Stomach (tissue), 9 donors: ENCODE measurements around the gene C4orf17. TPM values are rescaled to one million over a fixed set of nuclear protein-coding genes. Genes with fewer than 3 reads are reported as not detected.

Experiments
- DNase-seq, 2 donors: peaks; one replicate each; pipeline versions ENCODE4 v3.0.0 to v3.0.0-alpha.2; 2013 to 2019
- H3K27ac ChIP-seq, 5 donors: fragments of 200-600 bp in 4 of 5; sonication (generic) in 4 of 5; one replicate each; pipeline ENCODE4 v1.5.1; 2013 to 2019; ENCODE audit warnings: mild to moderate bottlenecking in 1 of 5, moderate library complexity in 1 of 5
- H3K27me3 ChIP-seq, 3 donors: fragments of 200-600 bp; sonication (generic); one replicate each; pipeline ENCODE4 v1.5.1; 2017 to 2019; ENCODE audit warnings: mixed run types in 1 of 3
- H3K36me3 ChIP-seq, 4 donors: fragments of 200-600 bp; sonication (generic); 1 replicate in 3 of 4; 2 replicates in 1 of 4; pipeline ENCODE4 v1.5.1; 2016 to 2019
- H3K4me1 ChIP-seq, 4 donors: fragments of 200-600 bp; sonication (generic); one replicate each; pipeline ENCODE4 v1.5.1; 2016 to 2019
- H3K4me3 ChIP-seq, 4 donors: fragments of 200-600 bp; sonication (generic) in 3 of 4; one replicate each; pipeline ENCODE4 v1.5.1; 2016 to 2019; ENCODE audit warnings: mild to moderate bottlenecking in 1 of 4
- H3K9me3 ChIP-seq, 4 donors: fragments of 200-600 bp; sonication (generic); one replicate each; pipeline ENCODE4 v1.5.1; 2016 to 2019
- CTCF ChIP-seq, 7 experiments: fragments of 450-650 bp in 4 of 7; fragments of 200-600 bp in 3 of 7; sonication (generic) in 3 of 7; IDR thresholded peaks; one replicate each; pipeline ENCODE4 v1.5.1; 2016 to 2019; ENCODE audit warnings: antibody characterized with exemption in 7 of 7, control low read depth in 2 of 7, mild to moderate bottlenecking in 1 of 7
- EP300 ChIP-seq: sonication (generic); formaldehyde crosslinking; IDR thresholded peaks from one replicate; pipeline ENCODE4 v1.6.1; 2017; ENCODE audit warnings: antibody characterized with exemption
- POLR2A ChIP-seq, 4 donors: fragments of 450-650 bp; IDR thresholded peaks; one replicate each; pipeline ENCODE4 v1.6.1; 2016; ENCODE audit warnings: antibody characterized with exemption in 4 of 4, control low read depth in 2 of 4, mild to moderate bottlenecking in 1 of 4, moderate library complexity in 1 of 4
- POLR2AphosphoS5 ChIP-seq, 3 donors: sonication (generic); formaldehyde crosslinking; IDR thresholded peaks; one replicate each; pipeline ENCODE4 v1.6.1; 2016; ENCODE audit warnings: antibody characterized with exemption in 3 of 3
- WGBS, 5 donors: extraction: QIAGEN DNeasy Blood & Tissue Kit in 3 of 5; methylation state at CpG; one replicate each; pipeline versions ENCODE4 v1.1.5 to v1.1.7; 2013 to 2018; 5-methylcytosine and 5-hydroxymethylcytosine counted together
- intact Hi-C: fragments of 100-400 bp; cut with DNase I; formaldehyde crosslinking; loops from one replicate; pipeline ENCODE4 v1.15.1; 2023; ENCODE audit warnings: low total_unique reads
- polyA plus RNA-seq, 3 donors: library from polyadenylated mRNA; stranded (reverse); fragments of 200-250 nt; gene quantifications; one replicate each; pipeline ENCODE4 v1.2.3, GENCODE V29; 2013
- total RNA-seq, 5 donors: library from RNA; depleted of rRNA; stranded (reverse); fragments of >200 nt; gene quantifications; one replicate each; pipeline versions ENCODE4 v1.1.0 to v1.2.3, GENCODE V29; 2014 to 2016
- donor health status: healthy with polysubstance abuse.
- donor health status: Bipolar disorder and iron deficiency.
- donor health status: healthy.

Gene C4orf17
- total and polyA plus RNA-seq, 8 donors = not detected

DNA sequence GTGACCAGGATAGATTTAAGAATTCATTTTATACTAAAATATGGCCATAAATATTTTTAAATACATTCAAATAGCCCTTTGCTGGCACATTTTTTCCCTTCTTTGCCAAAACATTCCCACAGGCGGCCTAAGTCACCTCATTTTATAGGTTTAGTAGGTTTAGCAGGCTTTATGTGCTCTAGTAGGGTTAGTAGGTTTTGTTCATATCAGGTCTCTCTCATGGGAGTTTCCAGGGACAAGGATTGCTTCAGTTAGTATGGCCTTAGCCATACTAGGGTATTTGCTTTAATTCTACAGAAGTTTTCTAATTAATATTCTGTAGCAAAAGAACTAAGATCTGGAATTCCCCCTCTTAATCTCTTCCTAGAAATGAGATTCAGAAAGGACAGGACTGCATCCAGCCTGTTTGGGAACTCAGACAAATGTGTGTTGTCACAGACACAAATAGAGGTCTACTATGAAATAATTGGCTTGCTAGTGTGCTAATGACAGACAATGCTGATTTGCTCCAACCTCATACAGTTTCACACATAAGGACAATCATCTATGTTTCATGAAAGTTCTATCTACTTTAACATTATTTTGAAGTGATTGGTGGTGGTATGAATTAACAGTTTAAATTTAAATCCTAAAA lies 63.0 kb downstream of the C4orf17 start:
- intact Hi-C loops = no loop called here
- TF ChIP-seq POLR2A (IDR thresholded peaks at IDR 0.05) = no peak
- TF ChIP-seq POLR2AphosphoS5 (IDR thresholded peaks at IDR 0.05) = no peak
- TF ChIP-seq CTCF (IDR thresholded peaks at IDR 0.05) = no peak
- TF ChIP-seq EP300 = no peak
- Histone ChIP-seq H3K36me3 (no peaks in the 10 kb centered on the region), H3K27ac (peak overlapping the region in 1 of 5 donors; percentile 52), H3K27me3 (peaks cover 0 to under 1% (median 0%) of the 10 kb centered on the region in 3 donors), H3K9me3 (no peaks in the 10 kb centered on the region), H3K4me1 (peaks cover 0 to 3% (median 0%) of the 10 kb centered on the region in 4 donors), H3K4me3 (no peak overlapping the region)
- no peak for DNase-seq
- WGBS, 5 donors = 74 to 90% (median 79%) methylated on average over 1 of the region's 1 CpG

DNA sequence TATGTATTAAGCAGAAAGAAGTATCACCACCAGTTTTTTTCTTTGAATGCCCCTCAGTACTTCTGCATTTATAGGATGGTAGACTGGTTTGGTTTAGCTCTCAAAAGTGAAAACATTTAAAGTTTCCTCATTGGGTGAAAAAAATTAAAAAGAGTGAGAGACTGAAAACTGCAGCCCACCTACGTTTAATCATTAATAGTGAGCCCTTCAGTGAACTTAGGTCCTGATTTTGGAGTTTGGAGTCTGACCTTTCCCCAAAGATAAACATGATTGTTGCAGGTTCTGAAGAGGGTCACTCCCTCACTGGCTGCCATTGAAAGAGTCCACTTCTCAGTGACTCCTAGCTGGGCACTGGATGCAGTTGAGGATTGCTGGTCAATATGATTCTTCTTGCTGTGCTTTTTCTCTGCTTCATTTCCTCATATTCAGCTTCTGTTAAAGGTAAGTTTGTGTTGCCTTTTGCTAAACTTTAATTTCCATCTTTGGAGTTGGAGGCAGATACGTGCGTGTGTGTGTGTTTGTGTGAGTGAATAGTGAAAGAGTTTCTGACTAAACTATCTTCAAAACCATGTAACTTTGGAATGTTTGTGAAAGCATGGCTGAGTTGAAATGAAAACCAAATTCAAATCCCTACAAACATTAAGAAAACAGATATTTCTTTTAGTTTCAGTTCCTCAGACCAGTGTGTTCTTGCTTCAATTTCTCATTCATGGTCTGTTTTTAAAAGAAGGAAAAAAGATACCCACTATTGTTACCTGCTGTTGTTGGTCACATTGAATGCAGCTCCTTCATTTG lies 63.9 kb downstream of the C4orf17 start, which contains the start of gene MTTP:
TSS of gene MTTP (plus strand) at position 295 of the 795 bp plus-strand sequence. CDS start at position 381, 86 bp downstream.
- TF ChIP-seq POLR2A (IDR thresholded peaks at IDR 0.05) (no peak), POLR2AphosphoS5 (IDR thresholded peaks at IDR 0.05) (no peak), CTCF (IDR thresholded peaks at IDR 0.05) (no peak), EP300 (no peak)

DNA sequence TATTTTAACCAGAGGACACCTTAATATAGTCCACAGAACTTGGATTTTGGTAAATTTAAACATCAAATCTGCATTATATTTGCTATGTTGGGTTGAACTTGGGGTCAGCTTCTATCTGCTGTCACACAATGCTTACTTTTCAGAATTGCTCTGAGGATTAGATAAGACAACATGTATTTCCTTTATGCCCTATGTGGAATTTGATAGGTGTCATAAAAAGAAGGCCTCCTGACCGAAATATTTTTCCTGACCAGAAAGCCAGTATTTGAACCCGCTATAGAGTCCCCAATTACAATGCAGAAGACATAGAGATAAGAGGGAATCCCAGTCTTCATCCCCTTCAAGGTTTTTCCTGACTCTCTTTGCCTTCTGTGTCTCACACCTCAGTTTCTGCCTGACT lies 67.9 kb downstream of the C4orf17 start:
- Histone ChIP-seq H3K4me1 (no peaks in the 10 kb centered on the region), H3K36me3 (no peaks in the 10 kb centered on the region), H3K9me3 (no peaks in the 10 kb centered on the region), H3K27me3 (no peaks in the 10 kb centered on the region), H3K4me3 (no peak overlapping the region), H3K27ac (no peak overlapping the region)
- 49 to 72% (median 65%) methylated on average over 2 of the region's 2 CpGs for WGBS, 5 donors
- no peak for TF ChIP-seq EP300
- TF ChIP-seq CTCF (IDR thresholded peaks at IDR 0.05) = no peak
- TF ChIP-seq POLR2AphosphoS5 (IDR thresholded peaks at IDR 0.05) = no peak
- no peak for TF ChIP-seq POLR2A (IDR thresholded peaks at IDR 0.05)
- intact Hi-C loops = no loop called here
- no peak for DNase-seq

More for the DNA sequence above, 63.9 kb downstream of the C4orf17 start, which contains the start of gene MTTP:
- H3K36me3 ChIP-seq = no peaks in the 10 kb centered on the region
- no peaks in the 10 kb centered on the region for H3K9me3 ChIP-seq
- intact Hi-C loops = no loop called here
- WGBS, 5 donors = 40 to 58% (median 49%) methylated on average over 3 of the region's 3 CpGs
- no peak for DNase-seq
- H3K4me3 ChIP-seq = no peak within 1 kb of the TSS
- peak within 1 kb of the TSS in 1 of 5 donors; percentile 52 for H3K27ac ChIP-seq
- H3K4me1 ChIP-seq = peaks cover 0 to 3% (median 0%) of the 10 kb centered on the region in 4 donors
- no peaks in the 10 kb centered on the region for H3K27me3 ChIP-seq

DNA sequence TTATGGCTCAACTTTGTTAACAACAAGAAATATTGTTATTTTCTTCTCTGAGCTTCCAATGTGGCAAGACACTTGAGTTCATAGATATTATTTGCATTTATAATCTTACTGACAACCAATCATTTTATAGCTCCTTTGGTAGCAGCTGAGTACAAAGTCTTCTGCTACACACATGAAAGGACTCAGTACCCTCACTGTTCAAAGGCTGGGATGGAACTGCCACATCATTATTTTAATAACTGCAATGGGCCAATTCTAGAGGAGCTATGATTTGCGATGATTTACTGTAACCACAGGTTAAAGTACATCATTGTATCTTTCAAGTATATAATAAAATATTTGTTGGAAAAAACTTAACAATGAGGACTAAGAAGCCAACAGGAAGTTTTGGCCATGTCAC lies 74.7 kb downstream of the C4orf17 start:
- DNase-seq = no peak
- WGBS, 5 donors = 90 to 97% (median 95%) methylated on average over 1 of the region's 1 CpG

More for the DNA sequence above, 74.7 kb downstream of the C4orf17 start:
- no peak overlapping the region for H3K27ac ChIP-seq
- intact Hi-C loops = no loop called here
- H3K27me3 ChIP-seq = no peaks in the 10 kb centered on the region
- no peak overlapping the region for H3K4me3 ChIP-seq
- H3K36me3 ChIP-seq = no peaks in the 10 kb centered on the region
- TF ChIP-seq POLR2AphosphoS5 (IDR thresholded peaks at IDR 0.05) = no peak
- no peak for TF ChIP-seq EP300
- H3K9me3 ChIP-seq = no peaks in the 10 kb centered on the region
- H3K4me1 ChIP-seq = no peaks in the 10 kb centered on the region
